Peyer's patch (tissue), 4 donors: Measurements from ENCODE around the gene INF2.

Source experiments
- CTCF ChIP-seq, 6 experiments: fragments of 450-650 bp in 4 of 6; fragments of 200-600 bp in 2 of 6; sonication (generic) in 1 of 6; IDR thresholded peaks; one replicate each; pipeline ENCODE4 v1.5.1; 2017 to 2019; ENCODE audit warnings: antibody characterized with exemption in 6 of 6, mild to moderate bottlenecking in 3 of 6, moderate library complexity in 1 of 6
- POLR2A ChIP-seq, 2 donors: fragments of 450-650 bp; IDR thresholded peaks; one replicate each; pipeline ENCODE4 v1.5.1; 2017; ENCODE audit warnings: antibody characterized with exemption in 2 of 2, mild to moderate bottlenecking in 2 of 2, moderate library complexity in 2 of 2

- no peak for TF ChIP-seq CTCF (IDR thresholded peaks at IDR 0.05)
- no peak for TF ChIP-seq POLR2A (IDR thresholded peaks at IDR 0.05)
These were observed 14.0 kb upstream of the INF2 start for GRCh38 chr14:104675447-104675846.
